A549 (cell line): ENCODE data around the gene SLC17A7. TPM values are rescaled to one million over a fixed set of nuclear protein-coding genes. Genes with fewer than 3 reads are reported as not detected.

ENCODE experiments used
- ATAC-seq, 2 experiments: fragments of 200-7000 bp in 1 of 2; fragments of >200 bp in 1 of 2; cut with Nextera tagmentation in 1 of 2; cut with Tn5 transposase in 1 of 2; 3 replicates each; pipeline versions ENCODE4 v1.8.0 to v1.9.1; 2018 to 2020; ENCODE audit warnings: mild to moderate bottlenecking in 1 of 2, moderate library complexity in 1 of 2
- CTCF ChIA-PET: fragments of 300-600 bp; sonication (Branson Sonifier 250); formaldehyde crosslinking; extraction: SDS; loops from one replicate; lab custom pipeline; 2021; ENCODE audit warnings: antibody characterized with exemption, inconsistent platforms; lab: Yijun Ruan, JAX
- POLR2A ChIA-PET: fragments of 350-600 bp; formaldehyde crosslinking; extraction: SDS; loops from one replicate; lab custom pipeline; 2021; ENCODE audit warnings: antibody characterized with exemption, inconsistent platforms; lab: Yijun Ruan, JAX
- DNase-seq, 2 experiments: peaks; one replicate each; pipeline versions ENCODE4 v3.0.0 to v3.0.0-alpha.2; 2011 to 2016; ENCODE audit warnings: low read depth in 1 of 2, low spot score in 1 of 2
- FAIRE-seq: peaks from 2 replicates; lab custom pipeline; 2011; peaks lifted over from hg19 to GRCh38; lab: Jason Lieb, UNC
- H3K27ac ChIP-seq, 2 experiments: fragments of >200 bp; sonication (Bioruptor Twin); formaldehyde crosslinking; 3 replicates each; pipeline ENCODE4 v1.5.1; 2016 to 2017
- H3K4me1 ChIP-seq: fragments of >200 bp; sonication (Bioruptor Twin); formaldehyde crosslinking; 3 replicates; pipeline ENCODE4 v1.6.1; 2016
- H3K4me2 ChIP-seq: fragments of >200 bp; sonication (Bioruptor Twin); formaldehyde crosslinking; 3 replicates; pipeline ENCODE4 v1.6.1; 2016
- H3K4me3 ChIP-seq: fragments of >200 bp; sonication (Bioruptor Twin); formaldehyde crosslinking; 3 replicates; pipeline ENCODE4 v1.5.1; 2016
- H3K9me3 ChIP-seq: fragments of >200 bp; sonication (Bioruptor Twin); formaldehyde crosslinking; 3 replicates; pipeline ENCODE4 v1.6.1; 2016
- CBX8 ChIP-seq: fragments of 200-600 bp; sonication (generic); IDR thresholded peaks from 2 replicates; pipeline ENCODE4 v1.6.1; 2016
- CHD2 ChIP-seq: fragments of 150-350 bp; IDR thresholded peaks from 2 replicates; pipeline ENCODE4 v1.6.1; 2014; ENCODE audit warnings: low read length; ENCODE audit not compliant: partially characterized antibody
- EHMT2 ChIP-seq: fragments of 200-600 bp; sonication (generic); IDR thresholded peaks from 2 replicates; pipeline ENCODE4 v1.6.1; 2016; ENCODE audit warnings: antibody characterized with exemption, low read depth, mild to moderate bottlenecking, moderate library complexity
- FOSB ChIP-seq: fragments of 250-450 bp; sonication (Bioruptor Pico); IDR thresholded peaks from 2 replicates; pipeline ENCODE4 v1.5.0; 2020; ENCODE audit warnings: mild to moderate bottlenecking, moderate library complexity
- FOXS1 ChIP-seq: fragments of 250-450 bp; sonication (Bioruptor Pico); IDR thresholded peaks from 2 replicates; pipeline ENCODE4 v1.5.0; 2020; ENCODE audit warnings: mild to moderate bottlenecking, moderate library complexity
- HDAC2 ChIP-seq: fragments of 200-600 bp; sonication (generic); IDR thresholded peaks from 2 replicates; pipeline ENCODE4 v1.6.1; 2016
- HEYL ChIP-seq: fragments of 250-450 bp; sonication (Bioruptor Pico); IDR thresholded peaks from 2 replicates; pipeline ENCODE4 v1.8.0; 2021; ENCODE audit warnings: mild to moderate bottlenecking, moderate library complexity
- HOXA7 ChIP-seq: fragments of 250-450 bp; sonication (Bioruptor Pico); IDR thresholded peaks from 2 replicates; pipeline ENCODE4 v1.5.0; 2020; ENCODE audit warnings: mild to moderate bottlenecking, moderate library complexity
- KDM1A ChIP-seq: fragments of 200-600 bp; sonication (generic); IDR thresholded peaks from 2 replicates; pipeline ENCODE4 v1.6.1; 2016; ENCODE audit warnings: low read depth, mild to moderate bottlenecking
- KDM5A ChIP-seq: fragments of 200-600 bp; sonication (generic); IDR thresholded peaks from 2 replicates; pipeline ENCODE4 v1.6.1; 2016; ENCODE audit warnings: antibody characterized with exemption, mild to moderate bottlenecking
- MYC ChIP-seq: IDR thresholded peaks from 2 replicates; pipeline ENCODE4 v1.6.1; 2012; ENCODE audit warnings: mild to moderate bottlenecking, inconsistent platforms, low read length, improper control_type of control experiment, borderline replicate concordance
- NR3C1 ChIP-seq: fragments of >200 bp; sonication (Bioruptor Twin); formaldehyde crosslinking; IDR thresholded peaks from 3 replicates; pipeline ENCODE4 v1.6.1; 2017
- PHF8 ChIP-seq: fragments of 200-600 bp; sonication (generic); IDR thresholded peaks from 2 replicates; pipeline ENCODE4 v1.6.1; 2016; ENCODE audit warnings: low read depth, mild to moderate bottlenecking, antibody characterized with exemption, moderate library complexity, borderline replicate concordance
- RARB ChIP-seq: fragments of 250-450 bp; sonication (Bioruptor Pico); IDR thresholded peaks from 2 replicates; pipeline ENCODE4 v1.8.0; 2021; ENCODE audit warnings: mild to moderate bottlenecking, moderate library complexity
- RCOR1 ChIP-seq: fragments of 150-350 bp; IDR thresholded peaks from 2 replicates; pipeline ENCODE4 v1.6.1; 2014; ENCODE audit warnings: antibody characterized with exemption, low read length, low read depth
- SMC3 ChIP-seq: fragments of >200 bp; sonication (Bioruptor Twin); formaldehyde crosslinking; IDR thresholded peaks from 3 replicates; pipeline ENCODE4 v1.6.1; 2018; ENCODE audit warnings: inconsistent platforms
- ZNF302 ChIP-seq: fragments of 250-450 bp; sonication (Bioruptor Pico); IDR thresholded peaks from 2 replicates; pipeline ENCODE4 v1.9.0; 2021; ENCODE audit warnings: inconsistent platforms, mild to moderate bottlenecking, moderate library complexity
- ZSCAN20 ChIP-seq: fragments of 250-450 bp; sonication (Bioruptor Pico); IDR thresholded peaks from 2 replicates; pipeline ENCODE4 v1.8.0; 2022; ENCODE audit warnings: mild to moderate bottlenecking, moderate library complexity
- WGBS: methylation state at CpG from one replicate; pipeline ENCODE4 v1.1.6; 2017; ENCODE audit errors: missing lambda C conversion rate; 5-methylcytosine and 5-hydroxymethylcytosine counted together
- polyA plus RNA-seq, 4 experiments: library from polyadenylated mRNA; depleted of rRNA in 3 of 4; stranded (reverse); fragments of >200 nt; fragmentation: RNase III in 1 of 4; extraction: RNeasy Plus Mini Kit Qiagen cat#74134 plus additional on column Dnase treatment in 1 of 4; gene quantifications; 2 replicates in 3 of 4; 3 replicates in 1 of 4; pipeline ENCODE4 v1.2.3, GENCODE V29; 2011 to 2017
- TF ChIP-seq, protein P1 (sequence below): fragments of 150-350 bp; IDR thresholded peaks from 2 replicates; pipeline ENCODE4 v1.6.1; 2014; ENCODE audit warnings: low read depth, mild to moderate bottlenecking, low read length
- TF ChIP-seq, protein P2 (sequence below): fragments of 450-650 bp; IDR thresholded peaks from 2 replicates; pipeline ENCODE4 v1.6.1; 2014; ENCODE audit warnings: antibody characterized with exemption
- TF ChIP-seq, protein P3 (sequence below): IDR thresholded peaks from 2 replicates; pipeline ENCODE4 v1.6.1; 2012; ENCODE audit warnings: low read depth, borderline replicate concordance
- TF ChIP-seq, protein P4 (sequence below): fragments of >200 bp; sonication (Bioruptor Twin); formaldehyde crosslinking; IDR thresholded peaks from 3 replicates; pipeline ENCODE4 v1.6.1; 2016
- TF ChIP-seq, protein P5 (sequence below): IDR thresholded peaks from 2 replicates; pipeline ENCODE4 v1.6.1; 2012
- TF ChIP-seq, protein P6 (sequence below): IDR thresholded peaks from 2 replicates; pipeline ENCODE4 v1.6.1; 2012

The SLC17A7 gene
- polyA plus RNA-seq, 2 of the 4 experiments (the other 2 are of a cell fraction) = 0.39 to 0.48 TPM

DNA sequence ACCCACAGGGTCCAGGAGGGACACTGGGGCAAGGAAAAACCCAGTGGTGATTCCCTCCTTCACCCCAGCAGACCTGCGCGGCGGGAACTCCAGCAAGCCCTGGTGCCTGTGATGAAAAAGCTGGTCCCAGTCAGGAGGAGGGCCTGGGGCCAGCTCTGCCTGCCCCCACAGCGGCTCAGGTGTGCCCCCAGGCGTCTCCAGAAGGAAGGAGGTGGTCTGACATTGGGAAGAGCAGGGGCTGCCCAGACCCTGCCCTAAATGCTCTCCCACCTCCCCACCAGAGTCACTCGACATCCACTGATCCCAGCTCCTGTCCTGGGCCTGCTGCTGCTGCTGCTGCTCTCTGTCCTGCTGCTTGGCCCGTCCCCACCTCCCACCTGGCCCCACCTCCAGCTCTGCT lies 24.2 kb downstream of the SLC17A7 start:
- no peak for TF ChIP-seq KDM1A
- no peaks in the 10 kb centered on the region for H3K9me3 ChIP-seq
- POLR2A ChIA-PET = no interaction called here
- WGBS = 53% methylated on average over 7 of the region's 7 CpGs
- no peak for ATAC-seq
- H3K4me3 ChIP-seq = no peak overlapping the region
- no peak for DNase-seq
- H3K4me2 ChIP-seq = no peak overlapping the region
- H3K4me1 ChIP-seq = 0 out of 3 replicates have a peak, but pooled peaks cover 2% of the 10 kb centered on the region
- no peak overlapping the region for H3K27ac ChIP-seq
- no peak for FAIRE-seq
- CTCF ChIA-PET = interaction anchor here (1.4 to 5.7 kb wide), 8 partner anchors 9 to 191 kb away, joined by 3 to 30 read pairs (median 6); no protein-coding TSS in a partner anchor

DNA sequence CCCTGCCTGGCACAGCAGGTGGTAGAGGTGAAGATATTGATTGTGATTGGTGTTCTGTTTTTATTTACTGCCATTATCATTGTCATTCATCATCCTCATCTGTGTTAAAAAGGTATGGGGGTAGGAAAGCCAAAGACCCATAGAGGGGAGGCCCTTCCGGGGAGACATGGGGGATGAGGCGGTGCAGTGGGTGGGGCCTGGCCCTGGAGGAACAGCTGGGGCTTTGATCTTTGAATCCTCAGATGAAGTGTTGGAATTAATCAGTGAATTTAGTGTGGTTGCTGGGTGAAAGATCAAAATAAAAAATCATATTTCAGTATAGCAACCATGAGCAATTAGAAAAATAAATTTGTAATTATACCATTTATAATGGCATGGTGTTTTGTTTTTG lies 25.5 kb downstream of the SLC17A7 start:
- DNase-seq (no peak), FAIRE-seq (no peak)
- no peaks in the 10 kb centered on the region for H3K4me1 ChIP-seq
- 90% methylated on average over 2 of the region's 2 CpGs for WGBS
- POLR2A ChIA-PET = no interaction called here
- H3K4me2 ChIP-seq = no peak overlapping the region
- H3K27ac ChIP-seq = no peak overlapping the region
- CTCF ChIA-PET = interaction anchor here (1.2 to 3.9 kb wide), 3 partner anchors 8 to 24 kb away, joined by 3 to 22 read pairs (median 16); no protein-coding TSS in a partner anchor
- TF ChIP-seq SMC3 (no peak), MYC (no peak), ZNF302 (CRISPR knock-in tag) (no peak), ZSCAN20 (CRISPR knock-in tag) (no peak), HEYL (CRISPR knock-in tag) (no peak), FOSB (no peak), CHD2 (no peak), HOXA7 (CRISPR knock-in tag) (no peak), NR3C1 (no peak), FOXS1 (no peak), RARB (CRISPR knock-in tag) (no peak)
- TF ChIP-seq, protein P1, sequence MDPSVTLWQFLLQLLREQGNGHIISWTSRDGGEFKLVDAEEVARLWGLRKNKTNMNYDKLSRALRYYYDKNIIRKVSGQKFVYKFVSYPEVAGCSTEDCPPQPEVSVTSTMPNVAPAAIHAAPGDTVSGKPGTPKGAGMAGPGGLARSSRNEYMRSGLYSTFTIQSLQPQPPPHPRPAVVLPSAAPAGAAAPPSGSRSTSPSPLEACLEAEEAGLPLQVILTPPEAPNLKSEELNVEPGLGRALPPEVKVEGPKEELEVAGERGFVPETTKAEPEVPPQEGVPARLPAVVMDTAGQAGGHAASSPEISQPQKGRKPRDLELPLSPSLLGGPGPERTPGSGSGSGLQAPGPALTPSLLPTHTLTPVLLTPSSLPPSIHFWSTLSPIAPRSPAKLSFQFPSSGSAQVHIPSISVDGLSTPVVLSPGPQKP = no peak
- TF ChIP-seq, protein P2, sequence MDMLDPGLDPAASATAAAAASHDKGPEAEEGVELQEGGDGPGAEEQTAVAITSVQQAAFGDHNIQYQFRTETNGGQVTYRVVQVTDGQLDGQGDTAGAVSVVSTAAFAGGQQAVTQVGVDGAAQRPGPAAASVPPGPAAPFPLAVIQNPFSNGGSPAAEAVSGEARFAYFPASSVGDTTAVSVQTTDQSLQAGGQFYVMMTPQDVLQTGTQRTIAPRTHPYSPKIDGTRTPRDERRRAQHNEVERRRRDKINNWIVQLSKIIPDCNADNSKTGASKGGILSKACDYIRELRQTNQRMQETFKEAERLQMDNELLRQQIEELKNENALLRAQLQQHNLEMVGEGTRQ = no peak
- TF ChIP-seq, protein P3, sequence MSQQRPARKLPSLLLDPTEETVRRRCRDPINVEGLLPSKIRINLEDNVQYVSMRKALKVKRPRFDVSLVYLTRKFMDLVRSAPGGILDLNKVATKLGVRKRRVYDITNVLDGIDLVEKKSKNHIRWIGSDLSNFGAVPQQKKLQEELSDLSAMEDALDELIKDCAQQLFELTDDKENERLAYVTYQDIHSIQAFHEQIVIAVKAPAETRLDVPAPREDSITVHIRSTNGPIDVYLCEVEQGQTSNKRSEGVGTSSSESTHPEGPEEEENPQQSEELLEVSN = no peak
- TF ChIP-seq, protein P4, sequence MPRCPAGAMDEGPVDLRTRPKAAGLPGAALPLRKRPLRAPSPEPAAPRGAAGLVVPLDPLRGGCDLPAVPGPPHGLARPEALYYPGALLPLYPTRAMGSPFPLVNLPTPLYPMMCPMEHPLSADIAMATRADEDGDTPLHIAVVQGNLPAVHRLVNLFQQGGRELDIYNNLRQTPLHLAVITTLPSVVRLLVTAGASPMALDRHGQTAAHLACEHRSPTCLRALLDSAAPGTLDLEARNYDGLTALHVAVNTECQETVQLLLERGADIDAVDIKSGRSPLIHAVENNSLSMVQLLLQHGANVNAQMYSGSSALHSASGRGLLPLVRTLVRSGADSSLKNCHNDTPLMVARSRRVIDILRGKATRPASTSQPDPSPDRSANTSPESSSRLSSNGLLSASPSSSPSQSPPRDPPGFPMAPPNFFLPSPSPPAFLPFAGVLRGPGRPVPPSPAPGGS = no peak
- TF ChIP-seq, protein P5, sequence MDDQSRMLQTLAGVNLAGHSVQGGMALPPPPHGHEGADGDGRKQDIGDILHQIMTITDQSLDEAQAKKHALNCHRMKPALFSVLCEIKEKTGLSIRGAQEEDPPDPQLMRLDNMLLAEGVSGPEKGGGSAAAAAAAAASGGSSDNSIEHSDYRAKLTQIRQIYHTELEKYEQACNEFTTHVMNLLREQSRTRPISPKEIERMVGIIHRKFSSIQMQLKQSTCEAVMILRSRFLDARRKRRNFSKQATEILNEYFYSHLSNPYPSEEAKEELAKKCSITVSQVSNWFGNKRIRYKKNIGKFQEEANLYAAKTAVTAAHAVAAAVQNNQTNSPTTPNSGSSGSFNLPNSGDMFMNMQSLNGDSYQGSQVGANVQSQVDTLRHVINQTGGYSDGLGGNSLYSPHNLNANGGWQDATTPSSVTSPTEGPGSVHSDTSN = no peak
- TF ChIP-seq, all 56 proteins: peak for 0
- ATAC-seq = no peak
- Histone ChIP-seq H3K9me3 (no peaks in the 10 kb centered on the region), H3K4me3 (no peak overlapping the region)

DNA sequence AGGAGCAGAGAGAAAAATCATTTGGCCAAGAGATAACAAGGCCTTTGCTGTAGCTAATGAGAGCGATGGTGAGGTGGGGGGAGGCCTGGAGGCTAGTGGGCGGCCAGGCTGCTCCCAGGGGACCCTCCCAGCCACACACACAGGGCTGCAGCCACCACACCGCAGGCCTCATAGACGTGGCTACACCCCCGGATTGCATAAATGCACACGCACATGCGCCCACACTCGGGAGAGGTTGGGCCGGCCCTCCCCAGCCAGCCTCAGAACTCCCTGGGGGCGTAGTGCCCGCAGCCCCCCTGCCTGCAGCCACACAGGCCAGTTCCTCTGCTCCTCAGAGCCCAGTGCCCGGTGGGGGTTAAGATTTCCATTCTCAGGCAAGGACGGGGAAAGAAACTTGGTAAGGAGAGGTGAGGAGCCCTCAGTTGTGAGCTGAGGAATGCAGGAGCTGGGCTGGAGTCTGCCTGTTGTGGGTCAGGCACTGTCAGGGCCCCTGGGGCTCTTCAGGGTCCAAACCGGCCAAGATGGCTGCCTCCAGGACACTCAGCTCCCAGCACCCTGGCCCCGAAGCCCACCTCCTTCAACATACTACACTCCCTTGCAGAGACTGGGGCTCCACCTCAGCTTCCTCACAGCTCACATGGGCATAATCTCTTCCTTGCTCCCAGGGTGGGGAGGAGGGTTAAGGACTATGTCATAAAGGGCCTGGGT lies 26.1 kb downstream of the SLC17A7 start:
- no peak for ATAC-seq
- ChIA-PET POLR2A (no interaction called here), CTCF (interaction anchor here (1.2 kb wide), 2 partner anchors 9 to 10 kb away, joined by 3 read pairs; partner anchors contain the start of gene GFY)
- no peak overlapping the region for H3K4me3 ChIP-seq
- no peak for FAIRE-seq
- DNase-seq = no peak
- H3K27ac ChIP-seq = no peak overlapping the region
- H3K4me2 ChIP-seq = no peak overlapping the region
- H3K9me3 ChIP-seq = no peaks in the 10 kb centered on the region
- 60% methylated on average over 10 of the region's 15 CpGs for WGBS
- no peaks in the 10 kb centered on the region for H3K4me1 ChIP-seq
- TF ChIP-seq EHMT2 (no peak), CHD2 (no peak), CBX8 (no peak), PHF8 (no peak), KDM5A (no peak), RCOR1 (no peak), HDAC2 (no peak)
- TF ChIP-seq, protein P6, sequence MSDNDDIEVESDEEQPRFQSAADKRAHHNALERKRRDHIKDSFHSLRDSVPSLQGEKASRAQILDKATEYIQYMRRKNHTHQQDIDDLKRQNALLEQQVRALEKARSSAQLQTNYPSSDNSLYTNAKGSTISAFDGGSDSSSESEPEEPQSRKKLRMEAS = no peak
